ENCODE measurements around the gene KRT76. TPM values are rescaled to one million over a fixed set of nuclear protein-coding genes. Genes with fewer than 3 reads are reported as not detected.

The KRT76 gene
- total and polyA plus RNA-seq, 2 experiments from 2014 or later, result not detected

GRCh38 chr12:52800259-52800917 lies 23.2 kb upstream of the KRT76 start:
- Mint-ChIP-seq H3K27ac (0 out of 2 replicates have a peak overlapping the region, but pooled peaks have one; percentile 8), H3K4me3 (no peak overlapping the region), H3K9me3 (no peaks in the 10 kb centered on the region), H3K4me1 (peaks cover 36% of the 10 kb centered on the region), H3K36me3 (ENCODE audit: low read depth) (no peaks in the 10 kb centered on the region), H3K27me3 (ENCODE audit: insufficient read depth, low read depth, poor library complexity) (peaks cover 4% of the 10 kb centered on the region)
- Histone ChIP-seq H3K4me2 (peak overlapping the region; percentile 73), H3K27ac (ENCODE audit: low read depth) (no peak overlapping the region), H3K9me2 (ENCODE audit: insufficient read depth) (no peaks in the 10 kb centered on the region), H3F3A (replicated peaks; ENCODE audit: low read depth) (no peaks in the 10 kb centered on the region), H3K79me2 (replicated peaks; ENCODE audit: insufficient read depth) (no peaks in the 10 kb centered on the region), H2AFZ (no peak overlapping the region; the same call in 1 of the 2 replicates), H3K4me3 (0 out of 2 replicates have a peak overlapping the region, but pooled peaks have one; percentile 26), H3K27me3 (ENCODE audit: insufficient read depth) (no peaks in the 10 kb centered on the region), H3K36me3 (ENCODE audit: insufficient read depth) (no peaks in the 10 kb centered on the region), H3K4me1 (ENCODE audit: insufficient read depth) (peaks cover 37% of the 10 kb centered on the region), H4K20me1 (replicated peaks; ENCODE audit: insufficient read depth) (no peaks in the 10 kb centered on the region)
- TF ChIP-seq CREB1 (CRISPR knock-in tag; IDR thresholded peaks at IDR 0.05; ENCODE audit: low read depth), result no peak
- no peak for TF ChIP-seq ZNF462 (CRISPR knock-in tag; IDR thresholded peaks at IDR 0.05)
- TF ChIP-seq CTCF (conservative IDR thresholded peaks at IDR 0.05; ENCODE audit: low read depth in 2 of 2), result no peak
- TF ChIP-seq ZNF114 (CRISPR knock-in tag; IDR thresholded peaks at IDR 0.05), result no peak
- TF ChIP-seq EZH2 (IDR thresholded peaks at IDR 0.05; ENCODE audit: low read depth, unreplicated experiment), result no peak
- no peak for TF ChIP-seq EZH2phosphoT487 (IDR thresholded peaks at IDR 0.05; ENCODE audit: unreplicated experiment)
- TF ChIP-seq ETS1 (IDR thresholded peaks at IDR 0.05), result no peak
- TF ChIP-seq JUNB (IDR thresholded peaks at IDR 0.05; ENCODE audit: unreplicated experiment), result no peak
- no peak for TF ChIP-seq NANOG (IDR thresholded peaks at IDR 0.05; ENCODE audit: borderline replicate concordance)
- TF ChIP-seq STAT1 (IDR thresholded peaks at IDR 0.05; ENCODE audit: unreplicated experiment), result no peak
- no peak for TF ChIP-seq POLR2AphosphoS5 (IDR thresholded peaks at IDR 0.05; ENCODE audit: low read depth)
- no peak for TF ChIP-seq REST (IDR thresholded peaks at IDR 0.05; ENCODE audit: unreplicated experiment)
- no peak for TF ChIP-seq ZNF331 (CRISPR knock-in tag; IDR thresholded peaks at IDR 0.05; ENCODE audit: low read depth)
- ATAC-seq (no peak), DNase-seq (ENCODE audit: low spot score) (no peak)

Data from GM23338 (cell line).